Common myeloid progenitor, CD34-positive (primary cell): ENCODE measurements around the gene MMRN2.
"Not testable (repeated sequence)": the region's sequence is repeated elsewhere in the genome, so short reads cannot be mapped to it uniquely, and the experiment has no call there.

Experiments
- CTCF ChIA-PET: fragments of 350-600 bp; sonication (Branson Sonifier 250); formaldehyde crosslinking; loops from one replicate; lab custom pipeline; 2021; ENCODE audit warnings: antibody characterized with exemption; lab: Charles Lee
- POLR2A ChIA-PET: fragments of 350-600 bp; sonication (Branson Sonifier 250); formaldehyde crosslinking; loops from one replicate; lab custom pipeline; 2021; ENCODE audit warnings: antibody characterized with exemption; lab: Charles Lee
- DNase-seq, 3 donors: peaks; one replicate each; pipeline versions ENCODE4 v3.0.0 to v3.0.0-alpha.2; 2013
- H3K27ac ChIP-seq, 2 experiments: 1 replicate in 1 of 2; 2 replicates in 1 of 2; pipeline ENCODE4 v1.7.0; 2013; ENCODE audit warnings: inconsistent platforms in 2 of 2, low read length in 2 of 2, mild to moderate bottlenecking in 2 of 2, low read depth in 1 of 2, moderate library complexity in 1 of 2; ENCODE audit not compliant: severe bottlenecking in 2 of 2, insufficient read depth in 1 of 2, poor library complexity in 1 of 2
- H3K27me3 ChIP-seq, 5 experiments: replicated peaks in 2 of 5; 1 replicate in 3 of 5; 2 replicates in 2 of 5; pipeline versions ENCODE4 v1.6.1 to v1.7.0; 2013; ENCODE audit warnings: low read length in 4 of 5, mild to moderate bottlenecking in 2 of 5, moderate library complexity in 2 of 5, inconsistent platforms in 1 of 5; ENCODE audit not compliant: insufficient read depth in 5 of 5, control insufficient read depth in 4 of 5
- H3K36me3 ChIP-seq, 4 experiments: 1 replicate in 2 of 4; 2 replicates in 2 of 4; pipeline versions ENCODE4 v1.6.1 to v1.7.0; 2013; ENCODE audit warnings: low read length in 3 of 4, control low read depth in 1 of 4, mild to moderate bottlenecking in 1 of 4; ENCODE audit not compliant: control insufficient read depth in 4 of 4, insufficient read depth in 4 of 4
- H3K4me1 ChIP-seq, 4 experiments: 1 replicate in 3 of 4; 2 replicates in 1 of 4; pipeline versions ENCODE4 v1.6.1 to v1.7.1; 2013; ENCODE audit warnings: low read length in 3 of 4, mild to moderate bottlenecking in 3 of 4, control low read depth in 1 of 4, inconsistent platforms in 1 of 4, moderate library complexity in 1 of 4; ENCODE audit not compliant: control insufficient read depth in 4 of 4, insufficient read depth in 4 of 4; ENCODE audit errors: control extremely low read depth in 1 of 4
- H3K4me3 ChIP-seq, 7 experiments: 1 replicate in 4 of 7; 2 replicates in 3 of 7; pipeline versions ENCODE4 v1.5.1 to v1.7.0; 2013; ENCODE audit warnings: mild to moderate bottlenecking in 7 of 7, low read length in 6 of 7, moderate library complexity in 6 of 7, inconsistent platforms in 2 of 7, low read depth in 2 of 7, control low read depth in 1 of 7; ENCODE audit not compliant: insufficient read depth in 4 of 7, control insufficient read depth in 1 of 7; ENCODE audit errors: extremely low read depth in 1 of 7
- H3K9me3 ChIP-seq, 5 experiments: 1 replicate in 4 of 5; 2 replicates in 1 of 5; pipeline versions ENCODE4 v1.6.1 to v1.7.1; 2013; ENCODE audit warnings: low read length in 4 of 5, mild to moderate bottlenecking in 2 of 5, inconsistent platforms in 1 of 5, low read depth in 1 of 5, moderate library complexity in 1 of 5; ENCODE audit not compliant: control insufficient read depth in 4 of 5, insufficient read depth in 2 of 5; ENCODE audit errors: control extremely low read depth in 1 of 5
- WGBS: methylation state at CpG from one replicate; pipeline ENCODE4 v1.1.5; 2013; ENCODE audit not compliant: insufficient coverage; 5-methylcytosine and 5-hydroxymethylcytosine counted together

MMRN2 gene

DNA sequence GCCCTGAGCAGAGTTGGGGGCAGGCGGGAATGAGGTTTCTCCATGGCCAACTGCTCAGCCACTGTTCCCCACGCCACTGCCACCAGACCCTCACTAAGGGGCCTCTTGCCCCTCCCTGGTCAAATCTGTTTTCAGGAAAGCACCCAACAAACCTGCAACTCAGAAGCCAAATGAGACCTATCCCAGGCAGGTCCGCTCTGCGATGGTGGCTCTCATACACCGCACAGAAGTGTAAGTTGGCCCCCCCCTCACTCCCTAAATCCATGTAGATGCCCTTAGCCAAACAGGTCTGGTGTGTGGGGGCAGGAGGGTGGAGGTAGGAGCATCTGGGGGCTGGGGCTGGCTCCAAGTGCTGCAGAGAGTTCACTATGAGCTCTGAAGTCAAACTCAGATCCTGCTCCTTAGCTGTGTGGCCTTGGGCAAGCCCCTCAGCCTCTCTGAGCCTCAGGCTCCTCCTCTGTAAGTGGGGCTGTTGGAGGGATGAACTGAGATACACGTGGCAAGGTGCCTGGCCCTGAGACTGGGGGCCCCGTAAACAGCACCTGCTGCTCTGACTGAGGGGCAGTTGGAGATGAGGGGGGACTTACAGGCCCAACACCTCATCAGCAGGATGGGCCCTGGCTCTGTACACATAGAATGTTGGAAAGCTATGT is 1.1 kb downstream of the MMRN2 start:
- Histone ChIP-seq H3K4me3 (no peak overlapping the region), H3K27ac (no peak overlapping the region), H3K27me3 (peaks cover 0 to 2% (median 0%) of the 10 kb centered on the region in 5 experiments), H3K4me1 (peaks cover 0 to 25% (median 12%) of the 10 kb centered on the region in 4 experiments), H3K36me3 (no peaks in the 10 kb centered on the region), H3K9me3 (peaks cover 0 to 12% (median 4%) of the 10 kb centered on the region in 5 experiments)
- ChIA-PET POLR2A (no interaction called here), CTCF (interaction anchor here (1.5 to 3.2 kb wide), 2 partner anchors 14 to 17 kb away, joined by 7 to 13 read pairs; no protein-coding TSS in a partner anchor)
- DNase-seq, result no peak
- WGBS, result 88% methylated on average over 6 of the region's 7 CpGs

GRCh38 chr10:86955501-86956194 is 1.8 kb downstream of the MMRN2 start:
- no peak overlapping the region for H3K27ac ChIP-seq
- ChIA-PET CTCF (interaction anchor here (1.2 to 2.2 kb wide), 2 partner anchors 11 to 14 kb away, joined by 5 to 7 read pairs; no protein-coding TSS in a partner anchor), POLR2A (no interaction called here)
- H3K4me3 ChIP-seq, result no peak overlapping the region
- no peaks in the 10 kb centered on the region for H3K36me3 ChIP-seq
- H3K27me3 ChIP-seq, result peaks cover 0 to 2% (median 0%) of the 10 kb centered on the region in 5 experiments
- no peak for DNase-seq
- peaks cover 0 to 25% (median 12%) of the 10 kb centered on the region in 4 experiments for H3K4me1 ChIP-seq
- H3K9me3 ChIP-seq, result peaks cover 0 to 14% (median 4%) of the 10 kb centered on the region in 5 experiments
- WGBS, result 20% methylated on average over 7 of the region's 16 CpGs

DNA sequence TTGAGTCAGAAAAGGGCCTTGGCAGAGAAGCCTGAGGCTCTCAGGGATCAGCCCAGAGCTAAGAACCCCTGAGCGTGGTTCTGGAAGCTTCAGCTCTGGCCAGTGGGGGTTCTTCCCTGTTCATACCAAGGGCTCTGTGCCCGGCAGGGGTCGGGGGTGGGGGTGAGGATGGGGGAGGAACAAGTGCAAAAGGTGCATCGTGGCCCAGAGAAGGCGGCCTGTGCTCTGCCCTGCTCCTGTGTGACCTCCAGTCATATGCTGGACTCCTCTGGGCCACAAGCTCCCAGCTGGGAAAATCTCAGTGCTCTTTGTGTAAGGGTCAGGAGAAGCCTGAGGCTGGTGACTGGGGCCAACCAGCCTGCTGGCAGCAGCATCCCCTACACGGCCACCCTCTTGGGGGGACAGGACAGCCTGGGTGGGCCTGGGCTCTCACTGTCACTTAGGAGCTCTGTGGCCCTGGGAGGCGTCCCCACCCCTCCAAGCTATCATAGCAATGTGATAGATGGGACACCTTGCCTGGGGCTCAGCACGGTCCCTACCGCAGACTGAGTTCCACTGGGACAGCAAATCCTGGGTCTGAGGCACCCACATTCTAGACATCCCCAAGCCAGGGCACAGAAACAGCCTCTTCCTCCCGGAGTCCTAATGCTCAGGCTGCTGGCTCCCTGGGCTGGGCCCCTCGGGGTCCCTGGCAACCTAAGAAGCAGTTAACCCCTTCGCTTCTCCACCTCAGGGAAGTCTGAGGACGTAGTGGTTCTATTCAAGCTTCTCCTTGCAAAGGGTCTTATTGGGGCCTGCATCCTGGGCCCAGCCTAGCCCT is 2.5 kb downstream of the MMRN2 start:
- H3K36me3 ChIP-seq, result no peaks in the 10 kb centered on the region
- peaks cover 0 to 25% (median 12%) of the 10 kb centered on the region in 4 experiments for H3K4me1 ChIP-seq
- ChIA-PET CTCF (interaction anchor here (1.2 to 2.2 kb wide), 4 partner anchors 12 to 15 kb away, joined by 4 to 7 read pairs (median 6); no protein-coding TSS in a partner anchor), POLR2A (no interaction called here)
- no peak overlapping the region for H3K4me3 ChIP-seq
- 92% methylated on average over 12 of the region's 13 CpGs for WGBS
- no peak overlapping the region for H3K27ac ChIP-seq
- DNase-seq, result no peak
- peaks cover 0 to under 1% (median 0%) of the 10 kb centered on the region in 5 experiments for H3K27me3 ChIP-seq
- peaks cover 0 to 14% (median 4%) of the 10 kb centered on the region in 5 experiments for H3K9me3 ChIP-seq

- Histone ChIP-seq H3K9me3 (peaks cover 0 to 14% (median 4%) of the 10 kb centered on the region in 5 experiments), H3K4me3 (no peak overlapping the region), H3K27me3 (no peaks in the 10 kb centered on the region), H3K27ac (no peak overlapping the region), H3K4me1 (peaks cover 0 to 19% (median 10%) of the 10 kb centered on the region in 4 experiments), H3K36me3 (no peaks in the 10 kb centered on the region)
- 95% methylated on average over 10 of the region's 15 CpGs for WGBS
- ChIA-PET CTCF (interaction anchor here (1.3 to 2.2 kb wide), 3 partner anchors 11 to 13 kb away, joined by 4 to 7 read pairs (median 6); no protein-coding TSS in a partner anchor), POLR2A (no interaction called here)
- no peak for DNase-seq
These were observed 3.4 kb downstream of the MMRN2 start for GRCh38 chr10:86953747-86954680.

DNA sequence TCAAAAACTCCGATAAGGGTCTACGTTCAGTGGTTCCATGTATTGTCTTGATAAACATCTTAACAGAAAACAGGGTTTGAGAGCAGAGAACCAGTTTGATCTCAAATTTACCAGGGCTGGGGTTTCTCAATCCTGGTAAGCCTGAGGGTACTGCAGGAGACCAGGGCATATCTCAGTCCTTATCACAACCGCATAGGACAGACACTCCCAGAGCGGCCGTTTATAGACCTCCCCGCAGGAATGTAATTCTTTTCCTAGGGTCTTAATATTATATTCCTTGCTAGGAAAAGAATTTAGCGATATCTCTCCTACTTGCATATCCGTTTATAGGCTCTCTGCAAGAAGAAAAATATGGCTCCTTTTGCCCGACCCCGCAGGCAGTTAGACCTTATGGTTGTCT is 4.7 kb downstream of the MMRN2 start:
- H3K4me3 ChIP-seq, H3K27me3 ChIP-seq, H3K36me3 ChIP-seq, CTCF ChIA-PET, H3K27ac ChIP-seq, POLR2A ChIA-PET: not testable (repeated sequence)
- WGBS, result 98% methylated on average over 9 of the region's 10 CpGs
- peak in 1 of 3 donors; percentile 22 for DNase-seq
- peaks cover 0 to 12% (median 6%) of the 10 kb centered on the region in 4 experiments for H3K4me1 ChIP-seq
- peaks cover 0 to 14% (median 4%) of the 10 kb centered on the region in 5 experiments for H3K9me3 ChIP-seq

DNA sequence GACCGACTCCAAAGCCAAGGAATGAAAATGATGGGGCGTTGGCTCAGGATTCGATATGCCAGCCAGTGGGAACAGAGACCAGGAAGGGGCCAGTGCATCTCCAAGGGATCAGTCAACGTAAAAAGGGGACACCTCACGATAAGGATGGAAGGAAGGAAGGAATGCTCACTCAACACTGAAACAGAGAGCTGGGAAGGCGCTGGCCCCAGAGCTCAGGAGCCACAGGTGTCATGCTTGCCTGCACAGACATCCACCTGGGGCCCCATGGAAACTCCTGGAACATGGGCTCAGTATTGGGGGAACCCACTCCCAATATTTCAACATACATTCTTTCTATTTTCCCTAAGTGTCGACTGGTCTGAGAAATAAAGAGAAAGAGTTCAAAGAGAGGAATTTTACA is 5.3 kb downstream of the MMRN2 start:
- CTCF ChIA-PET, result no interaction called here
- H3K27me3 ChIP-seq, result no peaks in the 10 kb centered on the region
- POLR2A ChIA-PET, result no interaction called here

More for the DNA sequence above, 5.3 kb downstream of the MMRN2 start:
- DNase-seq, result no peak
- peaks cover 0 to 14% (median 4%) of the 10 kb centered on the region in 5 experiments for H3K9me3 ChIP-seq
- H3K36me3 ChIP-seq, result no peaks in the 10 kb centered on the region
- H3K27ac ChIP-seq, result no peak overlapping the region
- H3K4me3 ChIP-seq, result no peak overlapping the region
- peaks cover 0 to 10% (median 5%) of the 10 kb centered on the region in 4 experiments for H3K4me1 ChIP-seq
- WGBS, result 97% methylated on average over 5 of the region's 7 CpGs
